ENCODE results near the gene CHCHD4.
A peak's percentile ranks its signal among the peaks of the same experiment; 100 is the strongest.

The CHCHD4 gene

DNA sequence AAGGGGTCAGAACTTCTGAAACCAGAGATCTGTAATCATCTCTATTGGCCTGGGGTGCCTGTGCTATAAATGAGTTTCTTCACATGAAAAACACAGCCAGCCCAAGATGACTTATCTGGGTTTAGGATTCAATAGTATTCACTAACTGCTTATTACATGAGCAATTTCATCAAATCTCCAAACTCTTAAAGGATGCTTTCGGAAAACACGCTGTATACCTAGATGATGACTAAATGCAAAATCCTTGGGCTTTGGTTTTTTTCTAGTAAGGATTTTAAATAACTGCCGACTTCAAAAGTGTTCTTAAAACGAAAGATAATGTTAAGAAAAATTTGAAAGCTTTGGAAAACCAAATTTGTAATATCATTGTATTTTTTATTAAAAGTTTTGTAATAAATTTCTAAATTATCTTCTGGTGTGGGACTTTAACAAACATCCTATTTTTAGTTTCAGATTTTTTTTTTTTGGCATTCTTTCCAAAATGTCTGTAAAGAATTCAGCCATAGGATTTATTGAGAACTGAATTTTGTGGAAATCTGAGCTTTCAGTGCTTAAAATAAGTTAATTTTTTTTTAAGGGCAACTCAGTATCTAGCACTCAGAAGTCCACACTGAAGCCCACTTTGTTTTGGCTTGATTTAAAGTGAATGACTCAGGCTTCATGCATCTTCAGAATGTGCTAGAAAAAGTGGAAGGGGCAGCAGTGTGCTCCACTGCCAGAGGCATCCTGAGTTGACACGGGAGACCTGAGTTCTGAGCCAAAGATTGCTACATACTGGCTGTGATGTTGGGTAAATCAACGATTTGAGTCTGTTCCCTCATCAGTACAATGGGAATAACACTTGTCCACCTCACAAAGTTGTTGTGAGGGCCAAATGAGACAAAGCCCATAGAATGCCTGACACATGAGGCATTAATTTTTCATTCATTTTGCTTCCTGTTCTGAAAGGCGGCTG lies 18.9 kb upstream of the CHCHD4 start:
- no peaks in the 10 kb centered on the region for H3K9me3 Mint-ChIP-seq
- peak overlapping the region; percentile 89 for H3K27ac Mint-ChIP-seq
- H3K4me1 Mint-ChIP-seq = peaks cover 23% of the 10 kb centered on the region
- no peak overlapping the region for H3K4me3 Mint-ChIP-seq
- no peaks in the 10 kb centered on the region for H3K27me3 Mint-ChIP-seq
- no peak for ATAC-seq
- peaks cover 38% of the 10 kb centered on the region for H3K36me3 Mint-ChIP-seq

GRCh38 chr3:14142567-14143270 lies 18.0 kb upstream of the CHCHD4 start:
- Mint-ChIP-seq H3K9me3 (no peaks in the 10 kb centered on the region), H3K4me3 (no peak overlapping the region), H3K27me3 (no peaks in the 10 kb centered on the region), H3K36me3 (peaks cover 43% of the 10 kb centered on the region), H3K4me1 (peaks cover 23% of the 10 kb centered on the region), H3K27ac (peak overlapping the region; percentile 77)
- no peak for ATAC-seq

- H3K9me3 Mint-ChIP-seq = no peaks in the 10 kb centered on the region
- peaks cover 23% of the 10 kb centered on the region for H3K4me1 Mint-ChIP-seq
- no peaks in the 10 kb centered on the region for H3K27me3 Mint-ChIP-seq
- no peak overlapping the region for H3K4me3 Mint-ChIP-seq
- no peak for ATAC-seq
- H3K36me3 Mint-ChIP-seq = peaks cover 35% of the 10 kb centered on the region
- peak overlapping the region; percentile 77 for H3K27ac Mint-ChIP-seq
Measured at GRCh38 chr3:14141602-14142341, 17.1 kb upstream of the CHCHD4 start.

- ATAC-seq = no peak
- Mint-ChIP-seq H3K4me3 (no peak overlapping the region), H3K9me3 (no peaks in the 10 kb centered on the region), H3K27me3 (no peaks in the 10 kb centered on the region), H3K4me1 (peaks cover 23% of the 10 kb centered on the region), H3K27ac (no peak overlapping the region), H3K36me3 (peaks cover 30% of the 10 kb centered on the region)
Measured at GRCh38 chr3:14141144-14141543, 16.5 kb upstream of the CHCHD4 start.

DNA sequence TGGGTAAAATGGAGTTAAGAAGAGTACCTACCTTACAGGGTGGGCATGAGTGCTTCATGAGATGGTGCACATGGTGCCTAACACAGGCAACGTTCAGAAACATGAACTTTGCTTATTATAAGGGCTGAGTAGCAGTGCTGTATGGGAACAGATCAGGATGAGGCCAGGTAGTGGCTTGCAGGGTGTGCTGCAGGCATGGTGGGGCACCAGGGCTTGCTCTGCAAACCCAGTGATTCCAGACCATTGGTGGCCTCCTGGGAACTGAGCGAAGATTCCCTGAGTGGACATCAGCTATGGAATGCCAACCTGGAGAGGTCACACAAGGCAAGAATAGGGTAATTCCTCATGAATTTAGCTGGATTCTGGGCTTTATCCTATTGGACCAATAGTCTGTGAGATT lies 16.0 kb upstream of the CHCHD4 start:
- ATAC-seq = no peak
- H3K4me1 Mint-ChIP-seq = peaks cover 18% of the 10 kb centered on the region
- H3K9me3 Mint-ChIP-seq = no peaks in the 10 kb centered on the region
- H3K27me3 Mint-ChIP-seq = no peaks in the 10 kb centered on the region
- no peak overlapping the region for H3K4me3 Mint-ChIP-seq
- H3K36me3 Mint-ChIP-seq = peaks cover 30% of the 10 kb centered on the region
- no peak overlapping the region for H3K27ac Mint-ChIP-seq

DNA sequence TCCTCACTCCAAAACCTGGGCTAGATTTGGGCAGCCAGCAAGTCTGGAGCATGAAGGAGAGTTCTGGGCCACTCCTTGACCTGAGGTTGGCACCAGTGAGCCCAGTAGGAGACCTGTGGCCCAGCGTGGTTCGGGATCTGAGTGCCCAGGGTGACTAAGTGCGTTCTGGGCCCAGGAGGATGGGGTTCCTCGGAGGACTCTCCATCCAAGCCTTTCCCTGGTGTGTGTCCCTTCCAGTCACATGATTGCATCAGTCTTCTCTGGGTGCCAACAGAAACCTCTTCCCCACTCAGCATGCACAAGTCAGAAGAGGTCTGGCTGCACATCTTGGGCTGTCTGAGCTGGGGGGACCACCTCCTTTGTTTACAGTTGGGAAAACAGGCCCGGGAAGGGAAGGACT lies 15.1 kb upstream of the CHCHD4 start:
- ATAC-seq = no peak
- H3K4me1 Mint-ChIP-seq = peaks cover 10% of the 10 kb centered on the region
- no peak overlapping the region for H3K27ac Mint-ChIP-seq
- no peaks in the 10 kb centered on the region for H3K9me3 Mint-ChIP-seq
- peaks cover 39% of the 10 kb centered on the region for H3K36me3 Mint-ChIP-seq
- H3K4me3 Mint-ChIP-seq = no peak overlapping the region
- no peaks in the 10 kb centered on the region for H3K27me3 Mint-ChIP-seq

- no peaks in the 10 kb centered on the region for H3K9me3 Mint-ChIP-seq
- H3K36me3 Mint-ChIP-seq = peaks cover 46% of the 10 kb centered on the region
- H3K4me1 Mint-ChIP-seq = peaks cover 3% of the 10 kb centered on the region
- H3K4me3 Mint-ChIP-seq = no peak overlapping the region
- no peaks in the 10 kb centered on the region for H3K27me3 Mint-ChIP-seq
- ATAC-seq = no peak
- no peak overlapping the region for H3K27ac Mint-ChIP-seq
Measured at GRCh38 chr3:14138878-14139655, 14.4 kb upstream of the CHCHD4 start.

- Mint-ChIP-seq H3K27me3 (no peaks in the 10 kb centered on the region), H3K27ac (no peak overlapping the region), H3K9me3 (no peaks in the 10 kb centered on the region), H3K36me3 (peaks cover 54% of the 10 kb centered on the region), H3K4me1 (no peaks in the 10 kb centered on the region), H3K4me3 (no peak overlapping the region)
- ATAC-seq = peak; percentile 14
Measured at GRCh38 chr3:14138109-14138877, 13.6 kb upstream of the CHCHD4 start.

GRCh38 chr3:14137445-14137844 lies 12.8 kb upstream of the CHCHD4 start:
- Mint-ChIP-seq H3K36me3 (peaks cover 62% of the 10 kb centered on the region), H3K27ac (no peak overlapping the region), H3K4me3 (no peak overlapping the region), H3K4me1 (no peaks in the 10 kb centered on the region), H3K9me3 (no peaks in the 10 kb centered on the region), H3K27me3 (no peaks in the 10 kb centered on the region)
- ATAC-seq = no peak

- H3K27ac Mint-ChIP-seq = no peak overlapping the region
- H3K4me3 Mint-ChIP-seq = no peak overlapping the region
- no peaks in the 10 kb centered on the region for H3K4me1 Mint-ChIP-seq
- H3K9me3 Mint-ChIP-seq = no peaks in the 10 kb centered on the region
- H3K27me3 Mint-ChIP-seq = no peaks in the 10 kb centered on the region
- peaks cover 65% of the 10 kb centered on the region for H3K36me3 Mint-ChIP-seq
- ATAC-seq = no peak
Measured at GRCh38 chr3:14137004-14137403, 12.3 kb upstream of the CHCHD4 start.

DNA sequence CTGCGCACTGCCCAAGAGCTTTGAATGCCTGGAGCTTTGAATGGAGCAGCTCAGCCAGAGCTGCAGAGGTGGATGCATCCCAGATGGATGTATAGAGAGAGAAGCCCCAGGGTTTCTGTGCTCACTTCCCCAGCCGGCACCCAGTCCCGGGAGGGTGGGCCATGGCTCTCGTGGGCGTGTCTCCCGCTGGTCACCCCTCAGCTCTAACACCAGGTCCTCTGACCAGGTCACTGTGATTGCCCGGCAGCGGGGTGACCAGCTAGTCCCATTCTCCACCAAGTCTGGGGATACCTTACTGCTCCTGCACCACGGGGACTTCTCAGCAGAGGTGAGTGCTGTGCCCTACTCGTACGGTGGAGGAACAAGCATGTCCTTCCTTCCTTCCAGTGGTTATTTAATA lies 10.9 kb upstream of the CHCHD4 start:
- Mint-ChIP-seq H3K4me3 (no peak overlapping the region), H3K27me3 (no peaks in the 10 kb centered on the region), H3K4me1 (no peaks in the 10 kb centered on the region), H3K9me3 (no peaks in the 10 kb centered on the region), H3K36me3 (peaks cover 69% of the 10 kb centered on the region), H3K27ac (no peak overlapping the region)
- ATAC-seq = no peak

- no peaks in the 10 kb centered on the region for H3K27me3 Mint-ChIP-seq
- no peaks in the 10 kb centered on the region for H3K4me1 Mint-ChIP-seq
- no peak overlapping the region for H3K27ac Mint-ChIP-seq
- no peaks in the 10 kb centered on the region for H3K9me3 Mint-ChIP-seq
- ATAC-seq = no peak
- H3K4me3 Mint-ChIP-seq = no peak overlapping the region
- peaks cover 74% of the 10 kb centered on the region for H3K36me3 Mint-ChIP-seq
Measured at GRCh38 chr3:14134291-14134690, 9.6 kb upstream of the CHCHD4 start.

DNA sequence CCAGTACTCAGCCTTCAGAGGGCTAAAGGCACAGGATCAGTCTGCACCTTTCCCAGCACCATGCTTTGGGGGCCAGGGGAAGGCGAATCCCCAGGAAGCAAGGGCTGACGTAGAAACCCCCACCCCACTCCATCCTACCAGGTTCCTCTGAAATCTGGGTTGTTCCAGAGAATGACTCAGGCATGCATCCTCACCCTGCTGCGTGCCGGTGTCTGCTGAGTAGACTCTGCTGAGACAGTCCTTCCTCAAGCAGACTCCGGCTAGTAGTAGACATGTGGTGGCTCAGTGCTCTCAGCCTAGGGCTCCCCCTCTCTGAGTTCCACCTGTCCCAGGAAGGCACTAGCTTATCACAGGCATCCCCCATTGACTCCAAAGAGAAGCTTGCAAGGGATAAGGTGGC lies 9.2 kb upstream of the CHCHD4 start:
- Mint-ChIP-seq H3K4me1 (peaks cover 1% of the 10 kb centered on the region), H3K4me3 (no peak overlapping the region), H3K9me3 (no peaks in the 10 kb centered on the region), H3K36me3 (peaks cover 77% of the 10 kb centered on the region), H3K27me3 (no peaks in the 10 kb centered on the region), H3K27ac (no peak overlapping the region)
- no peak for ATAC-seq

GRCh38 chr3:14133188-14133800 lies 8.6 kb upstream of the CHCHD4 start:
- H3K27me3 Mint-ChIP-seq = no peaks in the 10 kb centered on the region
- ATAC-seq = no peak
- H3K27ac Mint-ChIP-seq = no peak overlapping the region
- no peak overlapping the region for H3K4me3 Mint-ChIP-seq
- H3K36me3 Mint-ChIP-seq = peaks cover 79% of the 10 kb centered on the region
- H3K4me1 Mint-ChIP-seq = peaks cover 7% of the 10 kb centered on the region
- H3K9me3 Mint-ChIP-seq = no peaks in the 10 kb centered on the region
